Stimulated activated CD8-positive, alpha-beta memory T cell treated with anti-CD3 and anti-CD28 coated beads, Interleukin-15, amount 100 ng/mL, for 24 hours (primary cell): Measurements from ENCODE around the gene ZNF682.
"Not testable (repeated sequence)": the region's sequence is repeated elsewhere in the genome, so short reads cannot be mapped to it uniquely, and the experiment has no call there.

Source experiments
- DNase-seq: peaks from one replicate; pipeline ENCODE4 v3.0.0-alpha.2; 2020; ENCODE audit warnings: low read depth

Gene ZNF682

GRCh38 chr19:19997656-19998268 is 41.5 kb downstream of the ZNF682 start:
- peak; percentile 8 for DNase-seq

- DNase-seq: no peak
Measured at GRCh38 chr19:19966862-19967261, 72.4 kb downstream of the ZNF682 start.

GRCh38 chr19:19966126-19966525 is 73.2 kb downstream of the ZNF682 start:
- not testable (repeated sequence) for DNase-seq

DNA sequence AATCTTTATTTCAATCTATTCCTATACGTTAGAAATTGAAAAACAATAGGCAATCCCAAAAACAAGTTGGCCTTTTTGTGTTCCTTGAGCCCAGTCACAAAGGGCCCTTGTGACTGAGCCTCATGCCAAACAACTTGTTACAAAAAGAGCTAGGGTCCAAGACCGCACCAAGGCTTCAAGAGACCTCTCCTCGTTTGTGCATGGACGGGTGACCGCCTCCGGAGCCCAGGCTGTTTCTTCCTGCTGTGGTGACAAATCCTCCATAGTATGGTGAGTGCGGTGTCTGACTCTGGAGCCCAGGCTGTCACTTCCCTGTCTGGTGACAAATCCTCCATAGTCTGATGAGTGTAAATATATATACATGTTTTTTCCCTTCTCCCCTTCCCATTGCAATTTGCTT is 74.9 kb downstream of the ZNF682 start:
- no peak for DNase-seq

DNA sequence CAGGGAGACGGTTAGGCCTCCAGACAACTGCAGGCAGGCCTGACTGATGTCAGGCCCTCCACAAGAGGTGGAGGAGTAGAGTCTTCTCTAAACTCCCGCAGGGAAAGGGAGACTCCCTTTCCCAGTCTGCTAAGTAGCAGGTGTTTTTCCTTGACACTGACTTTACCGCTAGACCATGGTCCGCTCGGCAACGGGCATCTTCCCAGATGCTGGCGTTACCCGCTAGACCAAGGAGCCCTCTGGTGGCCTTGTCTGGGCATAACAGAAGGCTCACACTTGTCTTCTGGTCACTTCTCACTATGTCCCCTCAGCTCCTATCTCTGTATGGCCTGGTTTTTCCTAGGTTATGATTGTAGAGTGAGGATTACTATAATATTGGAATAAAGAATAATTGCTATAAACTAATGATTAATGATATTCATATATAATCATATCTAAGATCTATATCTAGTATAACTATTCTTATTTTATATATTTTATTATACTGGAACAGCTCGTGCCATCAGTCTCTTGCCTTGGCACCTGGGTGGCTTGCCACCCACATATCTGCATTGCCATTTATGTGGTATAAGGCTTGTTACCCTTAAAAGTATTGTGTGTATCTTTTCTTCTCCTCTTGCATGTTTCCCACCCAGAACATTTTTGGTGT is 80.0 kb downstream of the ZNF682 start:
- peak; percentile 6 for DNase-seq

GRCh38 chr19:19957766-19958165 is 81.5 kb downstream of the ZNF682 start:
- DNase-seq: not testable (repeated sequence)

- DNase-seq: no peak
Measured at GRCh38 chr19:19956434-19957075, 82.8 kb downstream of the ZNF682 start.

DNA sequence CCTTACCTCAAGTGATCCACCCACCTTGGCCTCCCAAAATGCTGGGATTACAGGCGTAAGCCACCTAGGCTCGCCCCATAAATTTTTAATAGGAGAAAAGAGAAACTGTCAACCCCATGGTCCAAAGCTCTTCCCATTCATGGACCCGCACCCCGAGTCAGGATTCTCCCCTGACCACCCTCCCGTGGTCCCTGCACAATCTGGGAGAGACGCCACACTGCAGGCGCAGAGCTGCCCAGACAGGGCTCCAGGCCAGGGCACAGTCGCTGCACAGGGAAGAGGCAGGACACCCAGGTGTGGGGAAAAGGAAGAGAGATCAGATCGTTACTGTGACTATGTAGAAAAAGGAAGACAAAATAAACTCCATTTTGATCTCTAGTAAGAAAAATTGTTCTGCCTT is 84.1 kb downstream of the ZNF682 start:
- DNase-seq: no peak
